B cell (primary cell): ENCODE results near the gene EGR2.

ENCODE experiments used
- EZH2 ChIP-seq: IDR thresholded peaks from 2 replicates; pipeline ENCODE4 v1.6.1; 2012; ENCODE audit warnings: borderline replicate concordance, low read depth, mild to moderate bottlenecking, moderate library complexity, low read length; ENCODE audit not compliant: insufficient read depth, poor library complexity, severe bottlenecking
- TF ChIP-seq, protein P1 (sequence below): fragments of 200-600 bp; IDR thresholded peaks from one replicate; pipeline ENCODE4 v1.8.0; 2022; ENCODE audit warnings: antibody characterized with exemption, mild to moderate bottlenecking

- TF ChIP-seq EZH2: no peak
- TF ChIP-seq, protein P1, sequence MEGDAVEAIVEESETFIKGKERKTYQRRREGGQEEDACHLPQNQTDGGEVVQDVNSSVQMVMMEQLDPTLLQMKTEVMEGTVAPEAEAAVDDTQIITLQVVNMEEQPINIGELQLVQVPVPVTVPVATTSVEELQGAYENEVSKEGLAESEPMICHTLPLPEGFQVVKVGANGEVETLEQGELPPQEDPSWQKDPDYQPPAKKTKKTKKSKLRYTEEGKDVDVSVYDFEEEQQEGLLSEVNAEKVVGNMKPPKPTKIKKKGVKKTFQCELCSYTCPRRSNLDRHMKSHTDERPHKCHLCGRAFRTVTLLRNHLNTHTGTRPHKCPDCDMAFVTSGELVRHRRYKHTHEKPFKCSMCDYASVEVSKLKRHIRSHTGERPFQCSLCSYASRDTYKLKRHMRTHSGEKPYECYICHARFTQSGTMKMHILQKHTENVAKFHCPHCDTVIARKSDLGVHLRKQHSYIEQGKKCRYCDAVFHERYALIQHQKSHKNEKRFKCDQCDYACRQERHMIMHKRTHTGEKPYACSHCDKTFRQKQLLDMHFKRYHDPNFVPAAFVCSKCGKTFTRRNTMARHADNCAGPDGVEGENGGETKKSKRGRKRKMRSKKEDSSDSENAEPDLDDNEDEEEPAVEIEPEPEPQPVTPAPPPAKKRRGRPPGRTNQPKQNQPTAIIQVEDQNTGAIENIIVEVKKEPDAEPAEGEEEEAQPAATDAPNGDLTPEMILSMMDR: no peak
Measured at GRCh38 chr10:62820586-62820985, 4.4 kb upstream of the EGR2 start.
